Sigmoid colon (tissue), 7 donors: ENCODE results near the gene ONECUT3. TPM values are rescaled to one million over a fixed set of nuclear protein-coding genes. Genes with fewer than 3 reads are reported as not detected.

Experiments used
- DNase-seq: peaks from one replicate; pipeline ENCODE4 v3.0.0-alpha.2; 2019
- H3K27ac ChIP-seq, 4 donors: fragments of 200-600 bp; sonication (generic); one replicate each; pipeline ENCODE4 v1.5.1; 2016 to 2019; ENCODE audit warnings: mild to moderate bottlenecking in 1 of 4
- H3K27me3 ChIP-seq, 3 donors: fragments of 200-600 bp; sonication (generic); one replicate each; pipeline ENCODE4 v1.5.1; 2019; ENCODE audit warnings: mild to moderate bottlenecking in 1 of 3
- H3K36me3 ChIP-seq, 4 donors: fragments of 200-600 bp; sonication (generic); one replicate each; pipeline ENCODE4 v1.5.1; 2016 to 2019
- H3K4me1 ChIP-seq, 4 donors: fragments of 200-600 bp; sonication (generic); one replicate each; pipeline ENCODE4 v1.5.1; 2017 to 2019
- H3K4me3 ChIP-seq, 4 donors: fragments of 200-600 bp; sonication (generic); one replicate each; pipeline ENCODE4 v1.5.1; 2017 to 2019; ENCODE audit warnings: mild to moderate bottlenecking in 2 of 4, moderate library complexity in 1 of 4
- H3K9me3 ChIP-seq, 4 donors: fragments of 200-600 bp in 3 of 4; sonication (generic) in 3 of 4; one replicate each; pipeline versions ENCODE4 v1.5.1 to v1.6.1; 2013 to 2019
- EP300 ChIP-seq, 4 donors: sonication (generic); formaldehyde crosslinking; IDR thresholded peaks; one replicate each; pipeline ENCODE4 v1.6.1; 2017; ENCODE audit warnings: antibody characterized with exemption in 4 of 4
- POLR2A ChIP-seq, 2 donors: fragments of 450-650 bp; IDR thresholded peaks; one replicate each; pipeline ENCODE4 v1.6.1; 2016; ENCODE audit warnings: antibody characterized with exemption in 2 of 2, mild to moderate bottlenecking in 2 of 2, moderate library complexity in 2 of 2
- POLR2AphosphoS5 ChIP-seq, 4 donors: sonication (generic); formaldehyde crosslinking; IDR thresholded peaks; one replicate each; pipeline ENCODE4 v1.6.1; 2017; ENCODE audit warnings: antibody characterized with exemption in 4 of 4
- WGBS, 2 donors: extraction: QIAGEN DNeasy Blood & Tissue Kit; methylation state at CpG; one replicate each; pipeline ENCODE4 v1.1.7; 2013; 5-methylcytosine and 5-hydroxymethylcytosine counted together
- intact Hi-C: fragments of 100-400 bp; cut with DNase I; formaldehyde crosslinking; loops from one replicate; pipeline ENCODE4 v1.15.1; 2023
- polyA plus RNA-seq, 3 donors: library from polyadenylated mRNA; stranded (reverse); fragments of 200-250 nt; gene quantifications; one replicate each; pipeline ENCODE4 v1.2.3, GENCODE V29; 2013
- total RNA-seq, 4 donors: library from RNA; depleted of rRNA; stranded (reverse); fragments of >200 nt; gene quantifications; one replicate each; pipeline ENCODE4 v1.1.0, GENCODE V29; 2016
- TF ChIP-seq, protein P1 (sequence below), 4 experiments: fragments of 450-650 bp in 3 of 4; fragments of 200-600 bp in 1 of 4; IDR thresholded peaks; one replicate each; pipeline ENCODE4 v1.5.1; 2016 to 2019; ENCODE audit warnings: antibody characterized with exemption in 4 of 4, mild to moderate bottlenecking in 3 of 4, moderate library complexity in 2 of 4
- donor health status: healthy with polysubstance abuse.
- donor health status: Bipolar disorder and iron deficiency.
- donor health status: healthy.

The ONECUT3 gene
- total and polyA plus RNA-seq, 7 donors: not detected

DNA sequence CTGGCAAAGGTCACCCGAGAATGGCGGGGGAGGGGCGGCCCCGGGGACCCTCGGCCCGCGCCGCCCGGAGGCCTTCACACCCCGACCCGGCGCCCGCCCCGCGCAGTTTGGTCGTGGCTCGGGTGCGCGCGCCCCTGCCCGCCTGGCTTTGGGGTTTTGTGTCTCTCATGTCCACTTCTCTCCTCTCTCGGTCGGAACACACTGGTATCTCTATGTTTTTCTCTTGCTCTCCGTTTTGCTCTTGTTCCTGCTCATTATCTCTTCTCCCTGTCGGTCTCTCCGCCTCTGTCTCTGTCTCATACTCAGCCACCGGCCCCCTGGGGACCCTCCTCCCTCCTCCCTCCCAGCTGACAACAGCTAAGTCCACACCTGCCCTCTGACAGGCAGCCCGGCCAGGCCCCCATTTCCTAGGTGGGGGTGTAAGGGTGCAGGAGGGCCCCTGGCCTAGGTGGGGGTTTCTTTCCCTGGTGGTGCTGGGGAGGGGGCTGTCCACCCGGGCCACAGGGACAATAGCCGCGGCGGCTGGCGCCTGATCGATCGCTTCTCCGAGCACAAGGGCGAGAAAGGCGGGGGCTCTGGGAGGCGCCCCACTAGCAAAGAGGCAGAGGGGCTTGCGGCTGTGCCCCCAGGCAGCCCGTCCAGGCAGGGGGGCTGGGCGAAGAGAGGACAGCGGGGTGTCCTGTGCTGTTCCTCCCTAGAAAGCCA is 2.3 kb downstream of the ONECUT3 start:
- Histone ChIP-seq H3K9me3 (no peaks in the 10 kb centered on the region), H3K27me3 (peaks cover 83 to 92% (median 90%) of the 10 kb centered on the region in 3 donors), H3K27ac (no peak overlapping the region), H3K36me3 (no peaks in the 10 kb centered on the region), H3K4me1 (peaks cover 0 to 28% (median 22%) of the 10 kb centered on the region in 4 donors), H3K4me3 (no peak overlapping the region)
- WGBS, 2 donors: 3 to 7% methylated on average over 43 of the region's 43 CpGs
- intact Hi-C loops: no loop called here
- TF ChIP-seq POLR2A (IDR thresholded peaks at IDR 0.05) (no peak), POLR2AphosphoS5 (IDR thresholded peaks at IDR 0.05) (no peak), EP300 (IDR thresholded peaks at IDR 0.05) (no peak)
- TF ChIP-seq, protein P1, sequence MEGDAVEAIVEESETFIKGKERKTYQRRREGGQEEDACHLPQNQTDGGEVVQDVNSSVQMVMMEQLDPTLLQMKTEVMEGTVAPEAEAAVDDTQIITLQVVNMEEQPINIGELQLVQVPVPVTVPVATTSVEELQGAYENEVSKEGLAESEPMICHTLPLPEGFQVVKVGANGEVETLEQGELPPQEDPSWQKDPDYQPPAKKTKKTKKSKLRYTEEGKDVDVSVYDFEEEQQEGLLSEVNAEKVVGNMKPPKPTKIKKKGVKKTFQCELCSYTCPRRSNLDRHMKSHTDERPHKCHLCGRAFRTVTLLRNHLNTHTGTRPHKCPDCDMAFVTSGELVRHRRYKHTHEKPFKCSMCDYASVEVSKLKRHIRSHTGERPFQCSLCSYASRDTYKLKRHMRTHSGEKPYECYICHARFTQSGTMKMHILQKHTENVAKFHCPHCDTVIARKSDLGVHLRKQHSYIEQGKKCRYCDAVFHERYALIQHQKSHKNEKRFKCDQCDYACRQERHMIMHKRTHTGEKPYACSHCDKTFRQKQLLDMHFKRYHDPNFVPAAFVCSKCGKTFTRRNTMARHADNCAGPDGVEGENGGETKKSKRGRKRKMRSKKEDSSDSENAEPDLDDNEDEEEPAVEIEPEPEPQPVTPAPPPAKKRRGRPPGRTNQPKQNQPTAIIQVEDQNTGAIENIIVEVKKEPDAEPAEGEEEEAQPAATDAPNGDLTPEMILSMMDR (IDR thresholded peaks at IDR 0.05): no peak
- DNase-seq: no peak

DNA sequence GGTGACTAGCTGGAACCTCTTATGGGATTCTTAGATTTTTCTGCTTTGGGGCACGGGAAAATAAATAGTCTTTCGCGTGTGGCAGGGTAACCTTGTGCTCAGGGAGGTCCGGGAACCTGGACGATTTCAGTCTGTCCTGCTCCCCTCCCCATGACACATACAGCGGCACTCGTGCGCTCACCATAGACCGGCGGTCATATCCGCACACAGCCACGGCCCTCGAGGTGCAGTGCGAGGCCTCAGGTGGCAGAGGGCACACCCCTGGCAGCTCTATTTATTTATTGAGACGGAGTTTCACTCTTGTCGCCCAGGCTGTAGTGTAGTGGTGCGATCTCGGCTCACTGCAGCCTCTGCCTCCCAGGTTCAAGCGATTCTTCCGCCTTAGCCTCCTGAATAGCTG is 3.0 kb downstream of the ONECUT3 start:
- Histone ChIP-seq H3K27me3 (peaks cover 79 to 92% (median 89%) of the 10 kb centered on the region in 3 donors), H3K36me3 (no peaks in the 10 kb centered on the region), H3K27ac (no peak overlapping the region), H3K4me3 (no peak overlapping the region), H3K4me1 (peaks cover 0 to 28% (median 22%) of the 10 kb centered on the region in 4 donors), H3K9me3 (no peaks in the 10 kb centered on the region)
- TF ChIP-seq POLR2AphosphoS5 (IDR thresholded peaks at IDR 0.05) (no peak), POLR2A (IDR thresholded peaks at IDR 0.05) (no peak), EP300 (IDR thresholded peaks at IDR 0.05) (no peak)
- TF ChIP-seq, protein P1 (IDR thresholded peaks at IDR 0.05): no peak
- DNase-seq: no peak
- WGBS, 2 donors: 7 to 10% methylated on average over 20 of the region's 20 CpGs
- intact Hi-C loops: no loop called here

DNA sequence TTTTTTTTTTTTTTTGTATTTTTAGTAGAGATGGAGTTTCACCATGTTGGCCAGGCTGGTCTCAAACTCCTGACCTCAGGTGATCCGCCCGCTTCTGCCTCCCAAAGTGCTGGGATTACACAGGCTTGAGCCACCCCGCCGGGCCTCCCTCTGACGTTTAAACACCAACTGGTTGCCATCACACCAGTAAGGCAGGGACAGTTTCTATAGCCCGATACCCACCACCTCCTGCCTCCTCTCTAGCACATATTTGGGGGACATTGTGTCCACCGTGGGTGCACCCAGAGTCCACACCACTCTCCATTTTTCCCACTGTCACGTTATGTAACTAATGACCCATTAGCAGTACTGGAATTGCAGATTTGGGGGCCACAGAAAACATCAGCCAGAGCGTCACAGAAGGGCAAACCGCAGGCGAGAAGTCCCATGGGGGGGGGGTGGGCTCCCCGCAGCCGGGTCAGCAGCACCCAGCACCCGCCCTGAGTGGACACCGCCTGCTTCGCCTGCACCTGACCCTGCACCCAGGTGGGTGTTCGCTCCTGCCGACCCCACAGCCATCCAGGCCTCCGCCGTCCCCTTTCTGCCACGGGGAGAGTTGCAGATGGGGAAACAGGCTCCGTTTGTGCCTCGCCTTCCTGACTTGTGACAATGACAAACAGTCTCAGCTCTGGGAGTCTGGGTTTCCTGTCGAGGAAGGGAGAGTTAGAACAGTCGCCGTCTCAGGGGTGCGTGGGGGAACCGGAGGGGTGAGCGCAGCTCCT is 3.6 kb downstream of the ONECUT3 start:
- TF ChIP-seq, protein P1 (IDR thresholded peaks at IDR 0.05): no peak
- TF ChIP-seq EP300 (IDR thresholded peaks at IDR 0.05) (no peak), POLR2A (IDR thresholded peaks at IDR 0.05) (no peak), POLR2AphosphoS5 (IDR thresholded peaks at IDR 0.05) (no peak)
- Histone ChIP-seq H3K4me1 (peaks cover 0 to 28% (median 22%) of the 10 kb centered on the region in 4 donors), H3K4me3 (no peak overlapping the region), H3K27me3 (peaks cover 72 to 92% (median 89%) of the 10 kb centered on the region in 3 donors), H3K9me3 (no peaks in the 10 kb centered on the region), H3K27ac (no peak overlapping the region), H3K36me3 (no peaks in the 10 kb centered on the region)
- DNase-seq: no peak
- intact Hi-C loops: no loop called here
- 4 to 14% methylated on average over 29 of the region's 29 CpGs for WGBS, 2 donors

DNA sequence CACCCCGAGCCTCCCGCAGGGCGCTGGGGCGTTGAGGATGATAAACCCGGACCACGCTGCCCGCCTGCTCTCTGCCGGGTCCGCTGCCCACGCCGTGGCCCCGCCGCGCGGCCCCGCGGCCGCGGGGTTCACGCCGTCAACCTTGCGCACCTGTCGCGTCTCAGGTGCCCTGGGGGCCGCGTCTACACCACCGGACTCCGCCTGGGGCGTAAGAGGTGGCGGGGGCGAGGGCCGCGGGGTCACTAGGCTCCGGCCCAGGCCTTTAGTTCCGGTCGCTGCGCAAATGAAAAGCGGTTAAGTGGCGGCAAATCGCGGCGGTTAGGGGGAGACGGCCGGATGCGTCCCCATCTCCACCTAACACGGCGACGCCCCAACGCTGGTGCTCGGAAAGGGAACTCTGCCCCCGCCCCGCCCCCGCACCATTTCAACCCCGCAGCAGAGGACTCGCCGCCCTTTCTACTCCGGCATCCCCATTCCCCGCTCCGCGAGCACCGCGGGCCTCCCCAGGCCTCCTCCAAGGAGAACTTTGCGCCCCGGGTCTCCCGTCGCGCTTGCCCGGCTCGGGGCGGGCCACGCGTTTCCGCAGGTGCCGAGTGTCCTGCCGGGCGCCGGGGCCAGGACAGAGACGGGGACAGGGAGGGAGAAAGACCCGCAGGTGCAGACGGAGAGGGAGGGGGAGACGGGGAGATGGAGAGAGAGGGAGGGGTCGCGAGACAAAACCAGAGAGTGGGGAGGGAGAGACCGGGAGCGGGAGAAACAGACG is 4.3 kb downstream of the ONECUT3 start:
- H3K36me3 ChIP-seq: no peaks in the 10 kb centered on the region
- H3K27me3 ChIP-seq: peaks cover 70 to 92% (median 89%) of the 10 kb centered on the region in 3 donors
- intact Hi-C loops: no loop called here
- 1 to 6% methylated on average over 86 of the region's 86 CpGs for WGBS, 2 donors
- TF ChIP-seq, protein P1 (IDR thresholded peaks at IDR 0.05): no peak
- no peak for TF ChIP-seq POLR2AphosphoS5 (IDR thresholded peaks at IDR 0.05)
- no peak for TF ChIP-seq POLR2A (IDR thresholded peaks at IDR 0.05)
- no peak for TF ChIP-seq EP300 (IDR thresholded peaks at IDR 0.05)
- DNase-seq: no peak
- H3K27ac ChIP-seq: no peak overlapping the region
- H3K4me3 ChIP-seq: no peak overlapping the region
- peaks cover 0 to 28% (median 22%) of the 10 kb centered on the region in 4 donors for H3K4me1 ChIP-seq
- no peaks in the 10 kb centered on the region for H3K9me3 ChIP-seq
